Suprapubic skin (tissue), 3 donors: Measurements from ENCODE around the gene RALGPS2.

Experiments
- POLR2A ChIP-seq, 2 donors: fragments of 450-650 bp; IDR thresholded peaks; one replicate each; pipeline ENCODE4 v1.6.1; 2017; ENCODE audit warnings: antibody characterized with exemption in 2 of 2, mild to moderate bottlenecking in 2 of 2, moderate library complexity in 2 of 2
- TF ChIP-seq, protein P1 (sequence below), 2 donors: fragments of 200-600 bp in 1 of 2; fragments of 450-650 bp in 1 of 2; sonication (generic) in 1 of 2; IDR thresholded peaks; one replicate each; pipeline ENCODE4 v1.5.1; 2016 to 2019; ENCODE audit warnings: antibody characterized with exemption in 2 of 2, mild to moderate bottlenecking in 1 of 2, moderate library complexity in 1 of 2

DNA sequence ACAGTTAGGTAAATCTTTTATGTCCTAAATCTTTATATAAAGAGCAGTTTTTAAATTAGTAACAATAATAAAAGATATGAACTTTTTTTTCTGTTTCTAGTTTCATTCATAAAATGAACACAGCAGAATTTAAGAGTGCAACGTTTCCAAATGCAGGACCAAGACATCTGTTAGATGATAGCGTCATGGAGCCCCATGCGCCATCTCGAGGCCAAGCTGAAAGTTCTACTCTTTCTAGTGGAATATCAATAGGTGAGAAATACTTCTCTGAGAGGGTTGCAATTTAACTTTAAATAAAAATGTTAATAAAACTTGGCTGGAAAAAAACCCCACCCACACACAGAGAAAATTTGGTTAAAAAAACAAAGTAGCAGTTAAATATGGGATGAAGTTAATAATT, 160.8 kb downstream of the RALGPS2 start:
- no peak for TF ChIP-seq POLR2A (IDR thresholded peaks at IDR 0.05)
- TF ChIP-seq, protein P1, sequence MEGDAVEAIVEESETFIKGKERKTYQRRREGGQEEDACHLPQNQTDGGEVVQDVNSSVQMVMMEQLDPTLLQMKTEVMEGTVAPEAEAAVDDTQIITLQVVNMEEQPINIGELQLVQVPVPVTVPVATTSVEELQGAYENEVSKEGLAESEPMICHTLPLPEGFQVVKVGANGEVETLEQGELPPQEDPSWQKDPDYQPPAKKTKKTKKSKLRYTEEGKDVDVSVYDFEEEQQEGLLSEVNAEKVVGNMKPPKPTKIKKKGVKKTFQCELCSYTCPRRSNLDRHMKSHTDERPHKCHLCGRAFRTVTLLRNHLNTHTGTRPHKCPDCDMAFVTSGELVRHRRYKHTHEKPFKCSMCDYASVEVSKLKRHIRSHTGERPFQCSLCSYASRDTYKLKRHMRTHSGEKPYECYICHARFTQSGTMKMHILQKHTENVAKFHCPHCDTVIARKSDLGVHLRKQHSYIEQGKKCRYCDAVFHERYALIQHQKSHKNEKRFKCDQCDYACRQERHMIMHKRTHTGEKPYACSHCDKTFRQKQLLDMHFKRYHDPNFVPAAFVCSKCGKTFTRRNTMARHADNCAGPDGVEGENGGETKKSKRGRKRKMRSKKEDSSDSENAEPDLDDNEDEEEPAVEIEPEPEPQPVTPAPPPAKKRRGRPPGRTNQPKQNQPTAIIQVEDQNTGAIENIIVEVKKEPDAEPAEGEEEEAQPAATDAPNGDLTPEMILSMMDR (IDR thresholded peaks at IDR 0.05) = no peak
